CMK (cell line): ENCODE measurements around the gene RFX4.

Source experiments
- DNase-seq: peaks from one replicate; pipeline ENCODE4 v3.0.0-alpha.2; 2010; ENCODE audit warnings: low read depth

The RFX4 gene

GRCh38 chr12:106582641-106583230 lies at the start of gene RFX4:
Gene RFX4, plus strand, starts transcription at chr12:106583004. Its CDS starts 317 bp downstream, at chr12:106583321.
- no peak for DNase-seq

- no peak for DNase-seq
These were observed 41.6 kb upstream of the RFX4 start for GRCh38 chr12:106541201-106541600.

GRCh38 chr12:106551410-106551809 lies 31.4 kb upstream of the RFX4 start:
- DNase-seq = no peak

- no peak for DNase-seq
These were observed 30.6 kb upstream of the RFX4 start for GRCh38 chr12:106552228-106552627.

- no peak for DNase-seq
These were observed 18.0 kb upstream of the RFX4 start for GRCh38 chr12:106564678-106565329.

- no peak for DNase-seq
These were observed 16.0 kb upstream of the RFX4 start for GRCh38 chr12:106566771-106567170.

GRCh38 chr12:106573239-106573638 lies 9.6 kb upstream of the RFX4 start:
- no peak for DNase-seq

- no peak for DNase-seq
These were observed 6.0 kb upstream of the RFX4 start for GRCh38 chr12:106576848-106577247.

- DNase-seq = no peak
These were observed 1.9 kb upstream of the RFX4 start for GRCh38 chr12:106580671-106581508.

- no peak for DNase-seq
These were observed 1.1 kb upstream of the RFX4 start for GRCh38 chr12:106581543-106582248.

- no peak for DNase-seq
These were observed 584 bp upstream of the RFX4 start for GRCh38 chr12:106582249-106582591.

GRCh38 chr12:106583242-106584103 lies 669 bp downstream of the RFX4 start:
- DNase-seq = no peak

GRCh38 chr12:106584104-106585064 lies 1.6 kb downstream of the RFX4 start:
- DNase-seq = no peak

GRCh38 chr12:106585105-106585520 lies 2.3 kb downstream of the RFX4 start:
- DNase-seq = no peak

GRCh38 chr12:106585521-106586277 lies 2.9 kb downstream of the RFX4 start:
- no peak for DNase-seq

- DNase-seq = no peak
These were observed 3.5 kb downstream of the RFX4 start for GRCh38 chr12:106586278-106586802.

GRCh38 chr12:106586803-106587684 lies 4.2 kb downstream of the RFX4 start:
- DNase-seq = no peak

GRCh38 chr12:106588771-106589170 lies 6.0 kb downstream of the RFX4 start:
- no peak for DNase-seq
